NB4 (cell line): Measurements from ENCODE around the gene PLA2G4E.

Experiments
- CTCF ChIP-seq: IDR thresholded peaks from one replicate; pipeline ENCODE4 v1.5.1; 2012; ENCODE audit warnings: low read depth, low read length
- POLR2A ChIP-seq: IDR thresholded peaks from 2 replicates; pipeline ENCODE4 v1.6.1; 2011; ENCODE audit warnings: mild to moderate bottlenecking; ENCODE audit not compliant: insufficient read length; ENCODE audit errors: extremely low read depth

GRCh38 chr15:41933326-41933725 lies 87.5 kb downstream of the PLA2G4E start:
- TF ChIP-seq CTCF (no peak), POLR2A (no peak)
